Fibroblast of skin of back (primary cell): ENCODE data around the gene SPAG16.
A peak's percentile ranks its signal among the peaks of the same experiment; 100 is the strongest.
"Not testable (repeated sequence)": the region's sequence is repeated elsewhere in the genome, so short reads cannot be mapped to it uniquely, and the experiment has no call there.

Source experiments
- DNase-seq: peaks from one replicate; pipeline ENCODE4 v3.0.0-alpha.2; 2013

SPAG16 gene

GRCh38 chr2:213710164-213710563 lies 425.9 kb downstream of the SPAG16 start:
- no peak for DNase-seq

DNA sequence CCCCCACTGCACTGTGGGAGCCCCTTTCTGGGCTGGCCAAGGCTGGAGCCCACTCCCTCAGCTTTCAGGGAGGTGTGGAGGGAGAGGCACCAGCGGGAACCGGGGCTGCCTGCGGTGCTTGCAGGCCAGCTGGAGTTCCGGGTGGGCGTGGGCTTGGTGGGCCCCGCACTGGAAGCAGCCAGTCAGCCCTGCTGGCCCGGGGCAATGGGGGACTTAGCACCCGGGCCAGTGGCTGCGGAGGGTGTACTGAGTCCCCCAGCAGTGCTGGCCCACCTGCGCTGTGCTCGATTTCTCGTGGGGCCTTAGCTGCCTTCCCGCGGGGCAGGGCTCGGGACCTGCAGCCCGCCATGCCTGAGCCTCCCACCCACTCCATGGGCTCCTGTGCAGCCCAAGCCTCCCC lies 434.1 kb downstream of the SPAG16 start:
- DNase-seq, result not testable (repeated sequence)

- DNase-seq, result no peak
Measured at GRCh38 chr2:213722565-213722964, 438.3 kb downstream of the SPAG16 start.

DNA sequence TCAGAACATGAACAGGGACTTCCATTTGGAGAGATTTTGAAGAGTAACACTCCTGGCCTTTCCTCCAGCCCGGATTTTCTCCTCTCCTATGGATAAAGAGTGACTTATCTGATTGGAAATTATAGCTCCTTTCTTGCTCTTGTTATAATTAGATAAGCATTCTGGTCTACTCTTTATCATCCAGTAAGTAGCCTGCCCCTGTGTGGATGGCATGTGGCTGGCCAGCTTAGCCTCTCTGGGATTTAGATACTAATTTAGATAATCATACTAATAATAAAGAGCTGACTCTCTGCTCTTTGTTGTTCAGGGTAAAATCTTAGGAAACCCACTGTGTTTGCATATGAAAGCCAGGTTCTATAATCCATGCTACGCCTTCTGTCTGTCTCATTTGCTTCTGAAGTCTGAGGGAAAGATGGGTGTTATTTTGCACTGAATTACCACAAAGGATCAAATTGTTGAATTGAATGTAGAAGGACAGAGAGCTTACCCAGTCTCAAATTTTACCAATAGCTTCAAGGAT lies 438.8 kb downstream of the SPAG16 start:
- DNase-seq, result no peak

DNA sequence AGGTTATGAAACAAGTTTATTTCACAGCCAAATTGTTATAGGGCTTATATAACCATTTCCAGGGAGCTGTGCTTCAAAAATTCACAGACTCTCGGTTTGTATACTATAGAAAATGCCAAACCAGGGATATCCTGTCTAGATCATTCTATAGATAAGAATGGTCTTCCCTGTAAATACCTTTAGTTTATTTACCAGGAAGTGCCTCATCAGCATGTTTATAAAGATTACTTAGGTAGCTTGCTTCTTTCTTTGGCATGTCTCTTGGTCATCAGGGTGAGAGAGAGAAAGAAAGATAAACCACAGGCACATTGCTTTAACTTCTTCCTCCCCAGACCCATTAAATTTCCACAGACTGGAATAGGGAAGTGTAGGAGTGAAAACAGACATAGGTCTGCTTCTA lies 439.4 kb downstream of the SPAG16 start:
- no peak for DNase-seq

DNA sequence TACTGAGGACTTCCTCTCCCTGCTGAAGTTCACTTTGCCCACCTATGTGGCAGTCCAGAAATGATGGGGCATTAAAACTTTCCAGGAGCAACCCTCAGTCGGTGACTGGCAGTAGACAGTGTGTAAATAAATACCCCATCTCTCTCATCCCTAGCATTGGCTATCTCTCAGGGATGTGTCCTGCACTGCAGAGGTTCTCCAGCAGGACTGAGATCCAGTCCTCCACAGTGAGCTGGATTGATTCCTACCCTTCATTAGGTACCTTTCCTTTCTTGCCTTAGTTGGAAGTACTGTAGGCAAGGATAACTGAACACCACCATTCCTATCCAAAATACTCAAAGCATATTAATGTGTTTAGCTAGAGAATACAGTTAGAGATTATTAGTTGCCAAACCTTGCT lies 441.8 kb downstream of the SPAG16 start:
- DNase-seq, result no peak

DNA sequence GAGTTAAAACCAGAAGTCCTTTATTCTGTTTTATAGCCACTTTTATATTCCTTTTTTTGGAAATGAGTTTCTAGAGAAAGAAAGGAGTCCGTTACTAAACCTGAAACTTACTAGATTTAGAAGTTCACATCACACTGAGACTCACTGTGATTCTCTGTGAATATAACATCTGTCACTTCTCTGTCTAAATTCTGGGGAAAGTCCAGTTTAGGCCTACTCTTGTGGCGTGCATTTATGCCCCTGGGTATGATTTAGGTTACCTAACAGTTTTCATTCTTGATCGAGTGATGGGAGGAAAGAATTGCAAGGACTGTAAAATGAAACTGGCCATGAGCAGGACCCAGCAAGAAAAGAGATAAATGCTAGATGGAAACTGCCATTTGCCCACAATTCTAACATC lies 449.6 kb downstream of the SPAG16 start:
- no peak for DNase-seq

GRCh38 chr2:213740453-213740852 lies 456.2 kb downstream of the SPAG16 start:
- DNase-seq, result no peak

DNA sequence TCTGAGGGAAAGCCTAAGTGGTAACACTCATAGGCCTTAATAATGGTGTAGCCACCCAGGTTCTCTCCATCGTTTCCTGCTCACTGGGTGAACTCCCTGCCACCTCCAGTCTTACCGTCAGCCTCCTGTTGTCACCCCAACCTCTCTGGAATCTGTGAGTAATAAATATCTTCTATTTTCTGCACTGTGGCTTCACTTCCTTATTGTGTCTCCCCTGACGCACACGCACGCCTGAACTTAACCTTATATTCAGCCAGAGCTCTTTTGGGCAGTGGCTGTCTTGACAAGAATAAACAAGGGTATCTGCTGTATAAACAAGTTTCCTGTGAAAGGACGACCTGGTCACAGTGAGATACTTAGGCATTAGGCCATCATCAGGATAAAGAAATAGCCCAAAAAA lies 467.2 kb downstream of the SPAG16 start:
- no peak for DNase-seq

DNA sequence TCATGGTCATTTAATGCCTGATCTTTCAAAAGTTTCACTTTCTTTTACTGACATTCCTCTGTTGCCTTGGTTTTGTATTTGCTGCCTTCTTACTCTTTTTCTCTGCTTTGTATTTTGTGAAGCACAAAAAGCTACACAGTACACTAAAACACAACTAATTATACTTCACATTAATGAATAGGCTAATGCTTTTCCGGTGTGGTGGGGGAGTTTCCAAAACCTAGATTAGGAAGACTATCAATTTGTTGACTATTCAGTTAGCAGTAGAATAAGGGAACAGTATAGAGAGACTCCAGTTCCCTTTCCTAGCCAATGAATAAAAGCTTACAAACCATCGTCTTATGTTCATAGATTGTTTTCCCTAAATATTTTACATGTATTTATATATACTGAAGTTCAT lies 468.3 kb downstream of the SPAG16 start:
- DNase-seq, result no peak

DNA sequence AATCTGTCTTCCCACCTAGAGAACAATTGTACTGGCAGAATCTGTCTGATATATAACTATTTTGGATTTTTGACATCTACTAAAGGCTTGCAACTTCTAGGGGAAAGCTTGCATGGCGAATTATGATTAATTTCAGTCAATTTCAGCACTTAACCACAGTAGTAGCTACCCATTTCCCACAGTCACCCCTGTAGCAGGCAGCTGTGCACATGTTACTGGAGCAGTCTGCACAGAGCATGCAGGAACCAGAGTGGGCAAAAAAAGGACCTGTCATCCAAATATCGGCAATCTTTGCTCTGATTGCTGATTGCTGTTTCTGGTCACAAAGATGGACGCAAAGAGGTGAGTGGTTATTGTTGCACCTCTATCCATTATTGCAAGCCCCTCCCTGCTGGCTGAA lies 473.3 kb downstream of the SPAG16 start:
- no peak for DNase-seq

DNA sequence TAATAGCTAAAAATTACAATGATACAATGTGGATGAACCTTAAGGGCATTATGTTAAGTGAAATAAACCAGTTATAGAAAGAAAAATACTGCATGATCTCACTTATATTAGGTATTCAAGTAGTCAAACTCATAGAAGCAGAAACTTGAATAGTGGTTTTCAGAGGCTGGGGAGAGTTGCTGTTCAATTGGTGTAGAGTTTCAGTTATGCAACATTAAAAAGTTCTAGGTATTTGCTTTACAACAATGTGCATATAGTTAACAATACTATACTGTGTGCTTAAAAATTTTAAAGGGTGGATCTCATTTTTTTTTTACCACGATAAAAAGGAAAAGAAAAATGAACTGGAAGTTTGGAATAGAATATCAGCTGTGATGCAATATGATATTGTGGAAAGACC lies 479.1 kb downstream of the SPAG16 start:
- DNase-seq, result no peak

- no peak for DNase-seq
Measured at GRCh38 chr2:213763963-213764362, 479.7 kb downstream of the SPAG16 start.

GRCh38 chr2:213764849-213765248 lies 480.6 kb downstream of the SPAG16 start:
- no peak for DNase-seq

- no peak for DNase-seq
Measured at GRCh38 chr2:213766062-213766461, 481.8 kb downstream of the SPAG16 start.

DNA sequence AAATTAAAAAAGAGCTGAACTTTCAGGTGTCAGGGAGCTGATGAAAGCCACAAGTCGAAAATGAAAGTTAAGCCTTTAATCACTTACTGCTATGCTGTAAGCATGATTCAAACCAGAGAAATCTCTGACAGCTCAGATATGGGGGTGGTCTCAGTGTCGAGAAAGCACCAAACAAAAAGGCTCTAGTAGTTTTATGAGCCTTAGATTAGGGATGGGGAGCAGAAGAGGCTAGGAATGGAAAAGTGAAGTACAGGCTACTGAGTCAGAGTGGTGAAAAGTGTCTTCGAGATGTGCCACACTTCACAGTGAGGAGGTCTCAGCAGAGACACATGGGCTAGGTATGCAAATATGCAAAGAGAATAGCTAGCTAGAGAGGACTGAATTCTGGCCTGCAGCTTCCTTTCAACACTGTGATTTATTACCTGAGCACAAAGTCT lies 482.2 kb downstream of the SPAG16 start:
- DNase-seq, result no peak

DNA sequence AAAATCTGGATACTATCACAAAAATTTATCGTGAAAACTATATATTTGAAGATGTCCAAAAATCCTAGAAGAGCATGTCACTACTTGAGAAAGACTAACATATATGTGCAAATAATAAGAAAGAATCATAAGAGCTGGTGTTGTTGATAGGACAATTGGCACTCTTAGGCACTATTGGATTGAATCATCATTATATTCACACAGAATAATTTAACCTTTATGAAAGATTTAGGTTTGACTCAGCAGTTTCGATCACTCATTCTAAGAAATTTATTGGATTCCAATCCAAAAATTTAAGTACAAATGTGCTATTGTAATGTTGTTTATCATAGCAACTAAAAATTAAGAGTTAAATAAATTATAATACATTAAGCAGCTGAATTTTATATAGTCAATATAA lies 503.6 kb downstream of the SPAG16 start:
- DNase-seq, result no peak

- no peak for DNase-seq
Measured at GRCh38 chr2:213789940-213790339, 505.7 kb downstream of the SPAG16 start.

DNA sequence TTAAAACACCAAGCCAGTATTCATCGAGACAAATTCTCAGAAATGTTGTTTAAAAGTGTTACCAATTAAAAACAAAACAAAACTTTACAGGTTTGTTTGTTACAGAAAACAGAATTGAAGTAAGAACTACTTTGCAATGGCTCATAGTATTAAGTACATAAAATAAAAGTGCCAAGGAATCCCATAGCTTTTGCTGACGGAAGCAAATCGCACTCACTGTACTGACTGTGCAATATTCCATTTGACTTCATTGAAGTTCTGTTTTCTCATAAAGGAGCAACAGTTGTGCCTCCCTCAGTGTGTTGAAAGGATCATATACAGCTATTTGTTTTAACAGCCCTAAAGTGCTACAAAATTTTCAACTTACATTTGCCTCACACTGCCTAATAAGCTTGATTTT lies 507.8 kb downstream of the SPAG16 start:
- no peak for DNase-seq

DNA sequence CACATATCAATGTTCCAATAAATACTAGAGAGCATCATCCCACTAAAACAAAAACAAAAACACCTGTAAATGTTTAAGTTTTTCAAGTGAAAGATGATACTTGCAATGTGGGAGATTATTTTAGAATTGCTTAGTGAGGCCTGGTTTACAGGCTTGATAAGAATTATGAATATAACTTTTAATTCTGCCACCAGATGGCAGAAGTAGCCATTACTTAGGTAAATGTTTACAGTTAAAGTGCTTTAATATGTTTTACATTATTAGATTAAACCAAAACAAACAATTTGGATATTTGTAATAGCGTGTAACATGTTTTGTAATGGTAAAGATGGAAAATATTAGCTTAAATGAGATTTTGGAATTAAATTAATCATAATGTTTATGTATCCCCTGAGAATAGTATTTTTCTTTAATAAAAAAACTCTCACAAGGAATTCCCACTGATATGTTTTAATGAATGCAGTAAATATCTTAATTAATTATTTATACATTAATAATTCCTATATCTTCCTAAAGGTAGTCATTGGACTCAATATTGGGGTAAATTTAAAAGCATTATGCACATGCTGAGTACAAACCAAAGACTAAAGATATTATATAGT lies 522.0 kb downstream of the SPAG16 start:
- peak; percentile 19 for DNase-seq

DNA sequence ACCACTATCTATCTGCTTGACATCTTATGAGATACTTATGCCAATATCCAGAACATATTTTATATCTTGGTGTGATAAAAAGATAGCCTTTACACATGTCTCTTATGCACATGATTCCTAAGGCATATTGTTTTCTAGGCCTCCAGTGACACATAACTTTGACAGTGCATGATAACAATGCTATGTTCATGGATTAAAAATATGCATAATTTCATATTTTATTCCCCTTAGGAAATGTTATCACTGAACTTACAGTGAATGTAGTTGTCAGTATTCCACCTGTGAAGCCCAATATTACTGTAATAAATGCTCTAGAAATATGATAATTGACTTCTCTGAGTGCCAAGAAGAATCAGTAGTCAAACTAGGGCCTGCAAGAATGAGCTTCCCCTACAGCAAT lies 532.3 kb downstream of the SPAG16 start:
- DNase-seq, result no peak

- peak; percentile 33 for DNase-seq
Measured at GRCh38 chr2:213818436-213818835, 534.2 kb downstream of the SPAG16 start.

DNA sequence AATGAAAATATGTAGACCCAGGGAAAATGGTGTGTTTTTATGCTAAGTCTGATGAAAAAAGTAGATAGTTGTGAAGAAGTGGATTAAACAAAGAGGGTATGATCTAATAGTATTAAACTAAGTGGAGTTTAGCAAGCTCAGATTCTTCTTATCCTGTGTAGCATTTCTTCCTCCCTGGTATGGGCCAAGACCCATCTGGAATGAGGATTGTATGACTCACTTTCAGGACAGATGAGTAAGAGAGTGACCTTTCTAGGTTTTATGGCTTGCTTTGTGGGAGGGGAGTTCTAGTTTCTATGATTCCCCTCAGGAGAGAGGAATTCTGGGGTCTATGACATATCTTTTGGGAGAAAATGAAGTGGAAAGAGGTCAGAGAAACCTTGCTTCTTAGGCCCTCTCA lies 550.1 kb downstream of the SPAG16 start:
- DNase-seq, result peak; percentile 40

- DNase-seq, result no peak
Measured at GRCh38 chr2:213834746-213835145, 550.5 kb downstream of the SPAG16 start.

DNA sequence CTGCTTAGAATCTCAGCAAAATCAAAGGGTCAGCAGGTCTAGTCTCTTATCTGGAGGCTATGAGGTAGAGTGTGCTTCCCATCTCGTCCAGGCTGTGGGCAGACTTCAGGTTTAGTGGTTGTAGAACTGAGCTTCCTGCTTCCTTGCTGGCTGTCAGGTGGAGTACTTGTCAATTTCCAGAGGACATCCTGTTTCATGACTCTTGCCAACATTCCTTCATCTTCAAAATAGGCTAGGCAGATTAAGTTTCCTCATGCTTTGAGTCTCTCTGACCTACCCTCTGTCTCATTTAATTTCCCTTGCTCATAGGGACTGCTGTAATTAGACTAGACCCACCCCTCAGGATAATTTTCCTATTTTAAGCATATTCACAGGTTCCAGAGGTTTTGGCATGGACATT lies 562.6 kb downstream of the SPAG16 start:
- DNase-seq, result no peak
